WERI-Rb-1 (cell line): ENCODE data around the gene LRBA.

Experiments
- DNase-seq: peaks from one replicate; pipeline ENCODE4 v3.0.0-alpha.2; 2020
- H3K27ac ChIP-seq: fragments of 250-450 bp; sonication (Bioruptor Pico); 2 replicates; pipeline ENCODE4 v1.5.1; 2020; ENCODE audit warnings: mild to moderate bottlenecking, moderate library complexity
- H3K27me3 ChIP-seq: fragments of 250-450 bp; sonication (Bioruptor Pico); 2 replicates; pipeline ENCODE4 v1.5.1; 2021; ENCODE audit warnings: mild to moderate bottlenecking, low read depth, moderate library complexity; ENCODE audit not compliant: insufficient read depth, severe bottlenecking
- H3K36me3 ChIP-seq: fragments of 250-450 bp; sonication (Bioruptor Pico); 2 replicates; pipeline ENCODE4 v1.5.1; 2020; ENCODE audit warnings: mild to moderate bottlenecking, moderate library complexity
- H3K4me3 ChIP-seq: 2 replicates; pipeline ENCODE4 v1.5.1; 2011; ENCODE audit warnings: low read depth, mild to moderate bottlenecking, control low read depth, low read length
- H3K9me3 ChIP-seq: fragments of 250-450 bp; sonication (Bioruptor Pico); 2 replicates; pipeline ENCODE4 v1.5.1; 2021; ENCODE audit warnings: mild to moderate bottlenecking, moderate library complexity; ENCODE audit not compliant: severe bottlenecking
- TF ChIP-seq, protein P1 (sequence below): IDR thresholded peaks from 2 replicates; pipeline ENCODE4 v1.5.1; 2011; ENCODE audit warnings: low read depth, mild to moderate bottlenecking, control low read depth, inconsistent platforms, low read length

Gene LRBA

GRCh38 chr4:150259861-150260567 is 755.1 kb downstream of the LRBA start:
- H3K27ac ChIP-seq = no peak overlapping the region
- no peaks in the 10 kb centered on the region for H3K27me3 ChIP-seq
- no peaks in the 10 kb centered on the region for H3K9me3 ChIP-seq
- no peak for DNase-seq
- H3K4me3 ChIP-seq = no peak overlapping the region
- TF ChIP-seq, protein P1, sequence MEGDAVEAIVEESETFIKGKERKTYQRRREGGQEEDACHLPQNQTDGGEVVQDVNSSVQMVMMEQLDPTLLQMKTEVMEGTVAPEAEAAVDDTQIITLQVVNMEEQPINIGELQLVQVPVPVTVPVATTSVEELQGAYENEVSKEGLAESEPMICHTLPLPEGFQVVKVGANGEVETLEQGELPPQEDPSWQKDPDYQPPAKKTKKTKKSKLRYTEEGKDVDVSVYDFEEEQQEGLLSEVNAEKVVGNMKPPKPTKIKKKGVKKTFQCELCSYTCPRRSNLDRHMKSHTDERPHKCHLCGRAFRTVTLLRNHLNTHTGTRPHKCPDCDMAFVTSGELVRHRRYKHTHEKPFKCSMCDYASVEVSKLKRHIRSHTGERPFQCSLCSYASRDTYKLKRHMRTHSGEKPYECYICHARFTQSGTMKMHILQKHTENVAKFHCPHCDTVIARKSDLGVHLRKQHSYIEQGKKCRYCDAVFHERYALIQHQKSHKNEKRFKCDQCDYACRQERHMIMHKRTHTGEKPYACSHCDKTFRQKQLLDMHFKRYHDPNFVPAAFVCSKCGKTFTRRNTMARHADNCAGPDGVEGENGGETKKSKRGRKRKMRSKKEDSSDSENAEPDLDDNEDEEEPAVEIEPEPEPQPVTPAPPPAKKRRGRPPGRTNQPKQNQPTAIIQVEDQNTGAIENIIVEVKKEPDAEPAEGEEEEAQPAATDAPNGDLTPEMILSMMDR = no peak
- H3K36me3 ChIP-seq = no peaks in the 10 kb centered on the region; the same call in 1 of the 2 replicates

DNA sequence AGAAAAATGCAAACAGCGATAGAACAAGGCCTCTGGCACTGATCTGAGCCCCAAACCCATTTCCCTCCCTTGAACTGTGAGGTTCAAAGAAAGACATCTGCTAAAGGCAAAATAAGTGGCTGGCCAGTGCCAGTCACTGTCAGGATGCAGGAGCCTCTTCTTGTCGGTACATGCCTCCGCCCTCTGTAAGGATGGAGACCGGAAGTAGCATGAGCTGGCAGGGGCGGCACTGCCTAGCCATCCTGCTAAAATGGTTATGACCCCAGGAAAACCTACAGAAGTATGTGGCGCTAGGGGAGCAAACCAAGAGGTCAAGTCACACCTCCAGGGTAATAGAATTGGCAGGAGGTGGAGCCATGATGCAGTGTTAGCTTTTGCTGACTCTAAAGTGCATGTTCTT is 756.5 kb downstream of the LRBA start:
- no peaks in the 10 kb centered on the region for H3K9me3 ChIP-seq
- no peaks in the 10 kb centered on the region for H3K27me3 ChIP-seq
- H3K4me3 ChIP-seq = no peak overlapping the region
- no peak for DNase-seq
- H3K27ac ChIP-seq = no peak overlapping the region
- H3K36me3 ChIP-seq = peaks cover 2% of the 10 kb centered on the region; the same call in 1 of the 2 replicates
- TF ChIP-seq, protein P1 = no peak

GRCh38 chr4:150256841-150257730 is 758.0 kb downstream of the LRBA start:
- Histone ChIP-seq H3K27ac (no peak overlapping the region), H3K36me3 (peaks cover 6% of the 10 kb centered on the region; the same call in 1 of the 2 replicates), H3K27me3 (no peaks in the 10 kb centered on the region), H3K4me3 (no peak overlapping the region), H3K9me3 (no peaks in the 10 kb centered on the region)
- DNase-seq = no peak
- TF ChIP-seq, protein P1 = no peak

DNA sequence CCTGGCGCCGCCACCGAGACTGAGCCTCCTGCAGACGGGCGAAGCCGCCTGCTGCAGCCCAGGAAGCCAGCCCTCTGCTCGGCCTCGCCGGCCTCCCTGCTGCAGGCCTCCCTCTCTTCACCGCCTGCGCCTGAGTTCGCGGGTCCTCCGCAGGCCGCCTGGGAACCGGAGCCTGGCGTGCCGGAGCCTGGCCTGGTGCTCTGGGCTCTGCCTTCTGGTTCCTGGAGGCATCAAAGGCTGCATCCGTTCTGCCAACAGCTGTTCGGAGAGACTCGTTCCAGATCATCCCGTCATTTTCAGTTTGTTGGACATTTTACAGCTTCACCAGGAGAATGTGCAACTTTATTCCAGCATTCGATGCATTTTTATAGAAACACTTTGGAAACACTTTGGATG is 758.9 kb downstream of the LRBA start:
- H3K27me3 ChIP-seq = no peaks in the 10 kb centered on the region
- no peak for DNase-seq
- H3K9me3 ChIP-seq = no peaks in the 10 kb centered on the region
- H3K36me3 ChIP-seq = peaks cover 6% of the 10 kb centered on the region; the same call in 1 of the 2 replicates
- H3K4me3 ChIP-seq = no peak overlapping the region
- TF ChIP-seq, protein P1 = no peak
- H3K27ac ChIP-seq = no peak overlapping the region

DNA sequence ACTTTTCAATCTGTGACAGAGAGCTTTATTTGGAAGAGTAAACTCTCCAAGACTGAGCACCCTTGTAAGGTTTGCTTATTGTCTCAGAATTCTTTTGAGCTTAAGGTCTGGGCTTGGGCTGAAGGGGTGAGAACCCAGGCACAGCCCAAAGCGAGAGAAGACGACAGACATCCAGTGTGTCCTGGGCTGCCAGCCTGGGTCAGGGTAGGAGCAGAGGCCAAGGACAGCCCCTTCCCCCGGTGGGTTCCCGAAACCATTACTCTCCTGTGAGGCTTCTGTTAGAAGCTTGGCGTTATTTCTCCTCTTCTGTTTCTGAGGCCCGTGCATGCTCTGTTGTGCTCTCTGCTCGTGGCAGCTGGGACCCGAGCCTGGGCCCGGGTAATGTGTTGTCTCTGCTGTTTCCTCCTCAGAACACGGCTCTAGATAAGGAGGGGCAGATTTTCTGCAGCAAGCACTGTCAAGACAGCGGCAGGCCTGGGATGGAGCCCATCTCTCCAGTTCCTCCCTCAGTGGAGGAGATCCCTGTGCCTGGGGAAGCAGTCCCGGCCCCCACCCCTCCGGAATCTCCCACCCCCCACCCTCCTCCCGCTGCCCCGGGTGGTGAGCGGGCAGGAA is 759.4 kb downstream of the LRBA start:
- no peak overlapping the region for H3K27ac ChIP-seq
- no peaks in the 10 kb centered on the region for H3K27me3 ChIP-seq
- H3K4me3 ChIP-seq = no peak overlapping the region
- no peak for DNase-seq
- peaks cover 6% of the 10 kb centered on the region; the same call in 1 of the 2 replicates for H3K36me3 ChIP-seq
- H3K9me3 ChIP-seq = no peaks in the 10 kb centered on the region
- TF ChIP-seq, protein P1 = no peak
